ENCODE measurements around the gene STK11IP.

Gene STK11IP, protein sequence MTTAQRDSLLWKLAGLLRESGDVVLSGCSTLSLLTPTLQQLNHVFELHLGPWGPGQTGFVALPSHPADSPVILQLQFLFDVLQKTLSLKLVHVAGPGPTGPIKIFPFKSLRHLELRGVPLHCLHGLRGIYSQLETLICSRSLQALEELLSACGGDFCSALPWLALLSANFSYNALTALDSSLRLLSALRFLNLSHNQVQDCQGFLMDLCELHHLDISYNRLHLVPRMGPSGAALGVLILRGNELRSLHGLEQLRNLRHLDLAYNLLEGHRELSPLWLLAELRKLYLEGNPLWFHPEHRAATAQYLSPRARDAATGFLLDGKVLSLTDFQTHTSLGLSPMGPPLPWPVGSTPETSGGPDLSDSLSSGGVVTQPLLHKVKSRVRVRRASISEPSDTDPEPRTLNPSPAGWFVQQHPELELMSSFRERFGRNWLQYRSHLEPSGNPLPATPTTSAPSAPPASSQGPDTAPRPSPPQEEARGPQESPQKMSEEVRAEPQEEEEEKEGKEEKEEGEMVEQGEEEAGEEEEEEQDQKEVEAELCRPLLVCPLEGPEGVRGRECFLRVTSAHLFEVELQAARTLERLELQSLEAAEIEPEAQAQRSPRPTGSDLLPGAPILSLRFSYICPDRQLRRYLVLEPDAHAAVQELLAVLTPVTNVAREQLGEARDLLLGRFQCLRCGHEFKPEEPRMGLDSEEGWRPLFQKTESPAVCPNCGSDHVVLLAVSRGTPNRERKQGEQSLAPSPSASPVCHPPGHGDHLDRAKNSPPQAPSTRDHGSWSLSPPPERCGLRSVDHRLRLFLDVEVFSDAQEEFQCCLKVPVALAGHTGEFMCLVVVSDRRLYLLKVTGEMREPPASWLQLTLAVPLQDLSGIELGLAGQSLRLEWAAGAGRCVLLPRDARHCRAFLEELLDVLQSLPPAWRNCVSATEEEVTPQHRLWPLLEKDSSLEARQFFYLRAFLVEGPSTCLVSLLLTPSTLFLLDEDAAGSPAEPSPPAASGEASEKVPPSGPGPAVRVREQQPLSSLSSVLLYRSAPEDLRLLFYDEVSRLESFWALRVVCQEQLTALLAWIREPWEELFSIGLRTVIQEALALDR

DNA sequence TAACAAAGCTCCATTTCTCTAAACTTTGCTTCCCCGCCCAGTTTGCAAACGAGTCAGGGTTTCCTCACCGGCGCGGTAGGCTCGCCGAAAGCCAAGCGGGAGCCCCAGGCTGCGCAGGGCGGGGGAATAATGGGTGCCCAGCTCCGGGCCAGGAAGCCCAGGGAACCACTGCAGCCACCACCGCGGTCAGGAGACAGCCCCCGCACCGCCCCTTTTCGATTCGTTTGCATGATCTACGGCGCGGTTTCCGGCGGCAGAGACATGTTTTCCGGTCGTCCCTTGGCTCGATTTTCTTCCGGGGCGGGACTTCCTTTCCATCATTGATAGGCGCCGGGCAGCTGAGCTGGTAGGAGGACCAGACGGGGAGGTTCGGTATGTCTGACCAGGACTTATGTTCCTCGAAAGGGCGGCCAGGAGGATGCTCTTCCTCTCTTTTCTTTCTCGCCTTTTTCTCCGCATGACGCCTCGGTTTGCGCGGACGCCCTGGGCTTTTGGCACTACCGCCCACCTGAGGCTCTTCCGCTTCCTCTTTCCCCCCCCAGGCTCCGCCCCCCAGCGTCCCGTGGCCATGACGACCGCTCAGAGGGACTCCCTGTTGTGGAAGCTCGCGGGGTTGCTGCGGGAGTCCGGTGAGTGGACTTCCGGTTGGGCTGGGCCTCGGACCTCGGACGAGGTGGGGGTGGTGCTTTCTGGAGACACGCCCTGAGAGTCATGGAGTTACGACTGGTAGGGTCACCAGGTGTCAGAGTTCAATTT is at the start of gene STK11IP:
Gene STK11IP, plus strand, starts transcription at position 306 of the 756 bp plus-strand sequence. Its CDS starts 263 bp downstream, at position 569.
- DNase-seq (ENCODE audit: low read depth, low spot score): peak; percentile 84

DNA sequence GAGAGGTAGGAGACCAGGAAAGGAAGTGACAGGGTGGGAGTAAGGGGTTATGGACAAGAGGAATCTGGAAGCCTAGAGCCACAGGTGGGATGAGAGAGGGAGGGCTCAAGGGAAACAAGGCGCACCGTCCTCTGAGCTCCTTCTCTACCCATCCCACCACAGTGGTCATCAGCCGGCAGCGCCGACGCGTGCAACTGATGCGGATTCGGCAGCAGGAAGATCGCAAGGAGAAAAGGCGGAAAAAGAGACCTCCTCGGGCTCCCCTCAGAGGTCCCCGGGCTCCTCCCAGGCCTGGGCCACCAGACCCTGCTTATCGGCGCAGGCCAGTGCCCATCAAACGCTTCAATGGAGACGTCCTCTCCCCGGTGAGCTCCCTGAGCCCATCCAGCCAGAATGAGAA is 48.7 kb upstream of the STK11IP start:
- DNase-seq (ENCODE audit: low read depth, low spot score): no peak

DNA sequence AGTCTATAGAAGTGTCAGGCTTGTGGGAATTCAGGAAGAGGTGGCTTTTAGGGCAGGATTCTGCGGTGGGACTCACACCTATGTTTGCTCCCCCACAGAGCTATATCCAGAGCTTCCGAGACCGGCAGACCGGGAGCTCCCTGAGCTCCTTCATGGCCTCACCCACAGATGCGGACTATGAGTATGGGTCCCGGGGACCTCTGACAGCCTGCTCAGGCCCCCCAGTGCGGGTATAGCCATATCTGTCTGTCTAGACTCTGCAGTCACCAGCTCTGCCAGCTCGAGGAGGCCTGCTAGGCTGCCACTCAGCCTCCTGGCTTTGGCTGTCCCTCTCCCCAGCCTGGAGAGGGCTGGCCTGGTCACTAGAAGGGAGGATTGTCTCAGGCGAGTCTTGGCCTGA is 48.0 kb upstream of the STK11IP start:
- no peak for DNase-seq (ENCODE audit: low read depth, low spot score)

DNA sequence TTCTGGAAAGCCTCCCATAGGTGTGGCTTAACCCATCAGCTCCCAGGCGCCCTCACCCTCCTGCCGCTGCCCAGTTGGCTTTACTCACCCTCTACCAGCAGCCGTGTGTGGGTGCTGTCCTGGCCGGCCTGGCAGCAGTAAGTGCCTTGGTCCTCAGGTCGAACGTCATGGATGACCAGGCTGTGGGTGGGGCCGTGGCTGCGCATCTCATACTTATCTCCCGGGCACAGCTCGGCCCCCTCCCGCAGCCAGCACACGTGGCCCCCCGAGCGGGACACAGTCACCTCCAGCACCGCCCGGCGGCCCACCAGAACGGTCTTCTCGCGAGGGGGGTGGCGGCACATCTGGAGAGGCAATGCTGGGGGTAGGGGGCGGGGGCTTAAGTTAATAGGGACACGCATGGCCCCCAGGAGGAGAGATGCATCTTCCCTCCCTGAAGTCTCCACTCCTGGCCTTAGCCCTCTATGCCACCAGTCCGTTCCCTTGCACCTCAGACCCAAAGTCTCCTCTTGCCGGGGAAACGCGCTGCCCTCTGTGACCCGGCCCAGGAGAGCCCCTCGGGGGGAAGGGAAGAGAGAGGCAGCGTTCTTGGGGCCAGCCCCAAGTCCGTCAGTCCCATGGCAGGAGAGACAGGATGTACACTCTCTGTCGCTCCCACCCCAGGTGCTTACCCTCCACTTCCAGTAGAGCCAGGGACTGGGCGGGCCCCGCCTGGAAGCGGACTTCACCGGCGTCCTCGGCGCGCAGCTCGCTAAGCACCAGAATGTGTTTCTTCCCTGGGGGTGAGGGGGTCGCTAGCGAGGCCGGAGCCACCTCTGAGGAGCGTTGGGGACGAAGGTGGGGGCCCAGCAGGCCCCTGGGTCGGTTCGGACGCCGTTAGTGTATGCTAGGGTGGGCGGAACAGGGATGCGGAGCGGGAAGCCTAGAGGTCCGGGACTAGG is 45.9 kb upstream of the STK11IP start:
- DNase-seq (ENCODE audit: low read depth, low spot score): no peak

DNA sequence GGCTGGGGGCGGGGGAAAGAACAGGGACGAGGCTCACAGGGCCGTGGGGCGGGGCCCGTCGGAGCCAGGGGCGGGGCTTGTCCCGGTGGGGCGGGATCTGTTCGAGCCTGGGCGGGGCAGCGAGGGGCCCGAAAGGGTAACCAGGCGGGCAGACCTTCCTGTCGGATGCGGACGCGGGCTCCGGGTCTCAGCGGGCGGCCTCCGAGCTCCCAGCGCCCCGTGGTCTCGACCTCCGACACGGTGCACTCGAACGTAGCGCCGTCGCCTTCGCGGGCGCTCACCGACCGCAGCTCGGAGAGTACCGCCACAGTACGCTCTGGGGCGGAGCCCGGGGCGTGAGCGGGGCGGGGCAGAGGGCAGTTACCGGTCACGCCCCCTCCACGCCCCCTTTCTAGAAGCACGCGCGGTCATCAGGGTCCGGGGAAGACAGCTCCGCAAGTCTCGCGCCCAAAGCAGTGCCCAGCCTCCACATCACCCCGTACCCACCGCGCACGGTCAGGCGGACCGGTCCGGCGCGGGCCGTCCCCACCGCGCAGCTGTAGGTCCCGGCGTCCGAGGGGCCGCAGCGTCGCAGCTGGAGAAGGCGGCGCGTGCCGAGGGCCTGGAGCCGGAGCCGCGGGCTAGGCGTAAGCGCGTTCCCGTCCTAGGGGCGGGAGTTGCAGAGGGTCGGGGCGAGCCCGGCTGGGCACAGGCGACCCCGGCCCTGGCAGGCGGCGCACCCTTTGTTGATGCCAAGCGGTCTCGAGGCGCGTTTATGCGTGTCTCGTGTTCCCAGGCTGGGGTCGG is 45.1 kb upstream of the STK11IP start:
- DNase-seq (ENCODE audit: low read depth, low spot score): no peak

DNA sequence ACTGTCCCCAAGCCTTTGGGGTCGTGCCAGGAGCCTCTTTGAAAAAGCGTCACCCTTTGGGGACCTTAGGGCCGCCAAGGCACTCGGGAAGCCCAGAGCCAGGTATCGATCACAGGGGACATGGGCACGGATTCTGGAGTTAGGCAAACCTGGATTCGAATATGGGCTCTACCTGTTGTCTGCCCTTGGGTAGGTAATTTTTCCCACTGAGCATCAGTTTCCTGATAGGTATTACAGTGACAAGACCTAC is 44.6 kb upstream of the STK11IP start:
- no peak for DNase-seq (ENCODE audit: low read depth, low spot score)

DNA sequence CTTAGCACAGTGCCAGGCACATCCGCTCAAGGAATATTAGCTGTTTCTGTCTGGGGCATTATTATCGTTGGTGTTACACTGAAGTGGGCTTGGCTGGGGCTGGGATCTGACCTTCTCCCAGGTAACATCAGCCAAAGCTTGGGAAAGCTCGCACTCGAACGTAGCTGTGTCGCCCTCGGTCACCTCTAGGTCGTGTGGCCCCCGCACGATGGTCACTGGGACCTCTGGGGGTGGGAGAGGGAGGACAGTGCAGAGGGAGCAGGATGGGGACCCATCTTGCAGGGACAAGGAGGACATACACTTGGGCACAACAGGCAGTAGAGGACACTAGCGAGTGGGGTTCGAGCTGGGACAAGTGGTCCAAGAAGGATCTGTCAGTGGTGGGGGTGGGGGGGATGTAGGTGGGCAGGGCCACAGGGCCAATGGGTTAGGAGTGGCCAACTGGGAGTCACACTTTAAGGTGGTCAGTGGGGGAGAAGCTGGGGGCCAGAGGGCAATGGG is 44.1 kb upstream of the STK11IP start:
- DNase-seq (ENCODE audit: low read depth, low spot score): no peak

DNA sequence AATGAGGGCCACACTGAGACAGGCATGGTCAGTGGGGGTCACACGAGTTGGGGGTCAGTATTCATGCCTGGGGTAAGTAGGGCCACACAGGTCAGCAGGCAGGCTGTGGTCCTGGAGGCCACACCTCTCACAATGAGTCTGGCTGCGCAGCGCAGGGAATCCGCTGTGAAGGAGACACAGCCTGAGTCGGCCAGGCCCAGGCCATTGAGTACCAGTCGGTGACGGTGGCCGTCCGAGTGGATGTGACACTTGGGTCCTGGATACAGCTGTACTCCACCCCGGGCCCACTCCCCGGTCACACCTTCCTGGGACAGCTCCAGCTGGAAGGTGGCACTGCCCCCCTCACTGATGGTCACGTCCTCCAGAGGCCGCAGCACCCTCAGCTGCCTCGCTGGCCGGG is 43.3 kb upstream of the STK11IP start:
- DNase-seq (ENCODE audit: low read depth, low spot score): no peak

DNA sequence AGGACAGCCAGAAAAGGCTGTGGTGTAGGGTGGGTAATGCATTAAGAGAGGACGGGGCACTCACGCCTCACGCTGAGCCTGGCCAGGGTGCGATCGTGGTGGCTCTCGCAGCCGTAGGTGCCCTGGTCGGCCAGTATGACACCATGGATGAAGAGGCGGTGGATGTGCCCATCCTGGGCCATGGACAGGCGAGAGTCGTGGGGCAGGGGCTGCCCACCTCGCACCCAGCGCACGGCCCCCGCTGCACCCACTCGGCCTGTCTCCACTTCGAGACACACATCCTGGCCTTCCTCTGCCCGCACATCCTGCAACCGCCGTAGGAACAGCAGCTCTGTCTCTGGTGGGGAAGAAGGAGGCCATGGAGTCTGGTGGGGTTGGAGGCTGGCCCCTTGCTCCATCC is 41.7 kb upstream of the STK11IP start:
- no peak for DNase-seq (ENCODE audit: low read depth, low spot score)

DNA sequence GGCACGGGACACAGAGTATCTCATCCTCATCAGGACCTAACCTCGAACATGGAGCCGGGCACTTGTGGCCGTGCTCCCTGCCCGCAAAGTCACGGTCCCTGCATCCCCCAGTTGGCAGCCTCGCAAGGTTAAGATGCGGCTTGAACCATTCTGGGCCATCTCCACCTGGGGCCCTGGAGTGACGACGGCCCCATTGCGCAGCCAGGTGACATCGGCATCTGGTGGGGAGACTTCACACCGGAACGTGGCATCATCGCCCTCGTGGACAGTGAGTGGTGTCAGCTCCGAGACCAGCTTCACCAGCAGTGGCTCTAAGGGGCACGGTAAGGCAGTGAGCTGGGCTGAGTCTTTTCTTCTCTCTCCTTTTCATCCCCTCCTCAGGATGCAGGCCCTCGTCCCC is 41.2 kb upstream of the STK11IP start:
- DNase-seq (ENCODE audit: low read depth, low spot score): no peak

DNA sequence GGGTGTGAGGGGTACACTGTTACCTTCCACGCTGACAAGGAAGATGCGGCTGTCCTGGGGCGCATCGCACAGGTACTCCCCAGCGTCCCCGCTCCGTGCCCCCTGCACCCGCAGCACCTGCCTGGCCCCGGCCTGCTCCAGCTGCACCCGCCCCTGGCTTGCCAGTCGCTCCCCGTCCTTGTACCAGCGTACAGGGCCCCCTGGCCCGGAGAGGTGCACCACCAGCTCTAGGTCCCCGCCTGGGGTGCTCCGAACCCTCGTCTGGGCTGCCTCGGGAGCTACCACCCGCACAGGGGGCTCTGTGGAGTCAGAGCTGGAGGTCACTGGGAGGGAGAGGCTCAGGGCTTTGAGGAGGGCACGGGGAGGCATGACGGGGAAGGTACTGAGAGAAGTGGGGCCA is 40.3 kb upstream of the STK11IP start:
- no peak for DNase-seq (ENCODE audit: low read depth, low spot score)

DNA sequence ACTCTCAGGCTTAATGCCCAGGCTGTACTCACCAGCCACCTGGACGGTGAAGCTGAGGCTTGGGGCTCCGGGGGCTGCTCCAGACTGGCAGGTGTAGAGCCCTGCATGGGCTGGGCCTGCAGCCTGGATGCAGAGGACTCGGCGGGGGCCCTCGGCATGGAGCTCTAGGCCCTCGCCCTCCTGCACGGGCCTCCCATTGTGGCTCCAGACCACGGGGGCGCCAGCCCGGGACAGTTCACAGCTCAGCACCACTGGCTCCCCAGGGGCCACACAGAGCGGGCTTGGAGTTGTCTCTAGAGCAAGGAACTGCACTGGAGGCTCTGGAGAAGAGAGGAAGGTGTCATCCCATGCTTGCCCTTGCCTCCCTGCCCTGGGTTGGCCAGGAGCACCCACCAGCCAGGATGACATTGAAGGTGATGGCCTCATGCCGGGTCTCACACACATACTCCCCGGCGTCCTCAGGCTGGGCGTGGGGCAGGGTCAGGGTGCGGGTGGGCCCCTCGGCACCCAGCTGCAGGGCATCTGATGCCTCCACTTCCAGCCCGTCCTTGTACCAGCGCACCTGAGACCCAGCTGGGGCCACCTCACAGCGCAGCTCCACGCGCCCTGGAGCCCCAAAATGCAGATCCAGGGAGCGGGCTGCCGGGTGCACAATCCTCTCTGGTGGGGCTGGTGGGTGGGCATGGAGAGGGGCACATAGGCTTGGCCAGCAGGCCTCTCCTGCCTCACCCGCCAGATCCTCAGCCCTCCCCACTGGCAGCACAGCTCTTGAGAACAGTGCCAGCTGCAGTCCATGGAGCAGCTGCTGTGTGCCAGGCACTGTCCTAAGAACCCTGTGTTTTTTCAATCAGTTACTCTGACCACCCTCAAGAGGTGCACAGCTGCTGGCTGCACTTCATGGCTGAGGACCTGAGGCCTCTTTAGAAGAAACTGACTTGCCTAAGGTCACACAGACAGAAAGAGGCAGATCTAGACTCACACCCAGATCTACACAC is 39.6 kb upstream of the STK11IP start:
- no peak for DNase-seq (ENCODE audit: low read depth, low spot score)

DNA sequence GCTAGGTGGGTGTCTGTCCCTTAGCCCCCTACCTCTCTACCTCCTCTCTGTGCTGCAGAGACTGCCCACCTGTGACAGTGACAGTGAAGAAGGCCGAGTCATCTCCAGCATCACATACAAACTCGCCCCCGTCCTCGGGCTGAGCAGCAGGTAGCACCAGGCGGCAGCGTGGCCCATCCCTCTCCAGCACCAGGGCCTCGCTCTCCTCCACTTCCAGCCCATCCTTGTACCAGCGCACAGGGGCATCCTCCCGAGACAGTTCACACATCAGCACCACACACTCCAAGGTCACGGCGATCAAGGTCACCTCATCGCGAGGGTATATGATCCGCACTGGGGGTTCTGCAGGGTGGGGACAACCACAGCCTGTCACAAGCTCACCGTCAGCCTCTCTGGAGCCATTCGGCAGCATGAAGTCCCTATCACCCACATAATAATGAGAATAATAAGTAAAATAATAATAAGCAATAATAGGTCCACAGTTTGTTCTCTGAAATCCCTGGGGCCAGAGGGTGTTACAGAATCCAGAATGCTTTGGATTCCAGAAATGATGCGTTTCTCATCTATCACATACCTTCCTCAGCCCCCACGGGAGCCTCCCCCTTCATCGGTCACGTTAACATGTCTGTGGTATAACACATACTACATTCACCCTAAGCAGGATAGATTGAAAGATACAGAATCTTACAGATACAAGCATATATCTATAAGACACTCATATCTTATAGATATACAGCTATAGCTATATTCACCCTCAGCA is 38.3 kb upstream of the STK11IP start:
- no peak for DNase-seq (ENCODE audit: low read depth, low spot score)

DNA sequence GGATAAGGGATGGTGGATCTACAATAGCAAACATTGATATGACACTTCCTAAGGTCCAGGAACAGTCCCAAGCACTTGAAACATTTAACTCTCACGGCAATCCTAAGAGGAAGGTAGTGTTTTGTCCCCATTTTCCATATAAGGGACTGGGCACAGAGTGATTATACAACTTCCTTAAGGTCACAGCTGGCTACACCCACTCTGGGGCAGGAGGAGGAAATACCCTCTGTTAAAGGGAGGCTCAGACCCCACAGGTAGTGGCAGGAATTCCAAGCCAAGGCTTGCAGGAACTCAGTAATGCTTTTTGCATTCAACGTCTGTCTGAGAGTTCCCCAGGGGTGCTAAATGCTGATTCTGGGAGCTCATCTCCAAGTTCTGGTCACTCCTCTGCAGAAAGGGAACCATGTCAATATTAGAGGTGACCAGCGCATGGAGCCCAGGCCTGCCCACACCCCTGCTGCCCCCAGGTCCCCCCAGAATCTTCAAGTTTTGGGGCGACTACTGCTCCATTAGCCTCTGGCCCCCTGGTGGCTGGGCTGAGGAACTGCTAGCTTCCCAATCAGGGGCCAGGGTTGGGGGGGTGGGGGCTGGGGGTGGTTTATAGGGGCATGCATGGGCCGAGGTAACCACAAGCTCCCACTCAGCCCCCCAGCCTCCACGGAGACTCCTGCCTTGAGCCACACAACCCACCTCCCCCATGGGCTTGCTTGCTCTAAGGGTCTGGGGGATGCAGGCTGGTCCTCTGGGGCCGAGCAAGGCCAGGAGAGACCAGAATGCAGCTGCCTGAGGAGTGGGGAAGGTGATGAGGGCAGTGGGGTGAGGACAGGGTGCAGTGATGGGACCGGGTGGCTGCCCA is 37.4 kb upstream of the STK11IP start:
- no peak for DNase-seq (ENCODE audit: low read depth, low spot score)

DNA sequence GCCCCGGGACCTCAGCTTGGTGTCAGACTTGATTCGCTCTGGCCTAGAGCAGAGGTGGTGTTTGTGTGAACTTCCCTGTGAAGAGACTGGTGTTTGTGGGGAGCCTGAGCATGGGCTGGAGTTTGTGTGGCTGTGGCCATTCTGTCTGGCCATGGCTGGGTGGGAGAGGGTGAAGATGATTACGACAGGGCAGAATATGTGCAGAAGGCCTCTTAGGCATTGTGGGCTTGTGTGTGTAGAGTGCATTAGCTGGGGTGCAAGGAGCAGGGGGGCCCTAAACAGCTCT is 36.8 kb upstream of the STK11IP start:
- no peak for DNase-seq (ENCODE audit: low read depth, low spot score)

DNA sequence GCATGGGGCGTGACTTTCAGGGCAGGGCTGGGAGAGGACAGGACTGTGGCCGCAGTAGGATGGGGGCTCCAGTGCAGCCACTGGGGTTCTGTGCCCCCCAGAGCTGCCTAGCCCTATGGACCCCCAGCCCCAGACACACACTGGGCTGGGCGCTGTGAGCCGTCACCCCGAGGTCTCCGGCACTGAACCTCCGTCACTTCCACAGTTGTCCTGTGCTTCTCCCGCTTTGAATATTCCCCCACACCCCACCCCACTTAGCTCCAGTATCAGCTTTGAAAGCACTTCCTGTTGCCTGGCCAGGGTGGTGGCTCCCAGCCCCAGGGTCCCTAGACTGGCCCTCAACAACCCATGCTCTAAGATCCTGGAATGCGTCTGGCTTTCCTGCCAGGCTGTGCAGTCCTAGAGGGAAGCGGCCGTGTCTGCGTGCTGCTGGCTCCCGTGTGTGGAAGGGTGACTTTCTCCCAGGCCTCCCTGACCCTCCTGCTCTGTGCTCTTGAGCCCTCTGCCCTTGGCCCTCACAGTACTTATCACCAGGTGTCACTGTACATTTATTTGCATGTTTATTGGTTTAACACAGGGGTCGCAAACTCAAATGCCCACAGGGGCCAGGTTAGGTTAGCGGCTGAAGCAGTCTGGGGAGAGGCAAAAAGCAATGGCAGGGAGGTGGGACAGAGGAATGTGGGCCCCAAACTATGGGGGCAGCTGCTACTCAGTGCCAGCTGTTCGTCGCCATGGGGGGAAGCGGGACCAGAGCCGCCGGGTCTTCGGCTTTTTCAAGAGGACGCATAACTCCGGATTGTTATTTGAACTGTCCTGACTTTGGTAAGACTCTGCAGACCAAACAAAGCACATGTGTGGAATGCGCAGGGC is 36.2 kb upstream of the STK11IP start:
- DNase-seq (ENCODE audit: low read depth, low spot score): no peak
